K562 (cell line): ENCODE measurements around the gene DNAJB2. TPM values are rescaled to one million over a fixed set of nuclear protein-coding genes. Genes with fewer than 3 reads are reported as not detected.

Experiments used
- ATF7 ChIP-seq: fragments of 450-650 bp; IDR thresholded peaks from 2 replicates; pipeline ENCODE4 v1.7.1; 2014; ENCODE audit warnings: mild to moderate bottlenecking, moderate library complexity
- CCNT2 ChIP-seq: IDR thresholded peaks from 2 replicates; pipeline ENCODE4 v1.6.1; 2011; ENCODE audit warnings: borderline replicate concordance, low read depth, mild to moderate bottlenecking, moderate library complexity, mixed read lengths, low read length; ENCODE audit not compliant: insufficient read length; ENCODE audit errors: extremely low read depth
- DACH1 ChIP-seq: fragments of 450-650 bp; IDR thresholded peaks from 2 replicates; pipeline ENCODE4 v1.6.1; 2018; ENCODE audit not compliant: partially characterized antibody
- HDAC8 ChIP-seq: fragments of 450-650 bp; IDR thresholded peaks from 2 replicates; pipeline ENCODE4 v1.6.1; 2016; ENCODE audit warnings: mild to moderate bottlenecking, missing genetic modification characterization, moderate library complexity, missing compliant biosample characterization
- PREB ChIP-seq: sonication (generic); formaldehyde crosslinking; IDR thresholded peaks from 2 replicates; pipeline ENCODE4 v1.8.1; 2023; ENCODE audit warnings: mild to moderate bottlenecking, missing genetic modification reagents
- SMAD2 ChIP-seq: fragments of 150-350 bp; IDR thresholded peaks from 2 replicates; pipeline ENCODE4 v1.6.1; 2014; ENCODE audit warnings: low read depth, mild to moderate bottlenecking, low read length
- SRF ChIP-seq, 2 experiments: fragments of 250-450, 450-650 bp in 1 of 2; sonication (Bioruptor Pico) in 1 of 2; sonication (generic) in 1 of 2; formaldehyde crosslinking; IDR thresholded peaks; 2 replicates each; pipeline versions ENCODE4 v1.5.0 to v1.5.1; 2020 to 2022; ENCODE audit warnings: mild to moderate bottlenecking in 1 of 2, missing genetic modification reagents in 1 of 2
- TAF7 ChIP-seq: fragments of 450-650 bp; IDR thresholded peaks from 2 replicates; pipeline ENCODE4 v1.6.1; 2016; ENCODE audit warnings: missing genetic modification characterization, missing compliant biosample characterization
- TFAP4 ChIP-seq: sonication (generic); formaldehyde crosslinking; IDR thresholded peaks from 2 replicates; pipeline ENCODE4 v1.8.0; 2022; ENCODE audit warnings: missing genetic modification reagents, mild to moderate bottlenecking, moderate library complexity, borderline replicate concordance
- ZNF174 ChIP-seq: fragments of 250-450 bp; sonication (Bioruptor Pico); IDR thresholded peaks from 2 replicates; pipeline ENCODE4 v1.4.0; 2020; ENCODE audit warnings: mild to moderate bottlenecking
- ZNF24 ChIP-seq: fragments of 450-650 bp; IDR thresholded peaks from 2 replicates; pipeline ENCODE4 v1.6.1; 2016
- ZNF253 ChIP-seq: fragments of 250-450 bp; sonication (Bioruptor Pico); conservative IDR thresholded peaks from 2 replicates; pipeline ENCODE4 v1.6.1; 2021; ENCODE audit warnings: mild to moderate bottlenecking
- ZNF263 ChIP-seq: sonication (generic); formaldehyde crosslinking; IDR thresholded peaks from 2 replicates; pipeline ENCODE4 v1.8.0; 2022; ENCODE audit warnings: mild to moderate bottlenecking, missing genetic modification reagents, borderline replicate concordance
- ZNF384 ChIP-seq: IDR thresholded peaks from 2 replicates; pipeline ENCODE4 v1.6.1; 2012; ENCODE audit warnings: low read depth, low read length, improper control_type of control experiment
- ZNF444 ChIP-seq: fragments of 250-450 bp; sonication (Bioruptor Pico); IDR thresholded peaks from 2 replicates; pipeline ENCODE4 v1.4.0; 2020; ENCODE audit warnings: mild to moderate bottlenecking, moderate library complexity
- ZNF592 ChIP-seq: fragments of 450-650 bp; IDR thresholded peaks from 2 replicates; pipeline ENCODE4 v1.6.1; 2017; ENCODE audit warnings: antibody characterized with exemption, mild to moderate bottlenecking
- ZNF699 ChIP-seq: fragments of 250-450 bp; sonication (Bioruptor Pico); IDR thresholded peaks from 2 replicates; pipeline ENCODE4 v1.8.0; 2021; ENCODE audit warnings: mild to moderate bottlenecking, moderate library complexity; ENCODE audit not compliant: insufficient replicate concordance
- polyA plus RNA-seq, 8 experiments: library from polyadenylated mRNA; depleted of rRNA in 4 of 8; stranded (reverse) in 5 of 8; unstranded in 3 of 8; fragments of >200 nt; fragmentation: Nextera tagmentation in 2 of 8; fragmentation: Illumina TruSeq in 1 of 8; extraction: Ambion mirVana in 2 of 8; extraction: Trizol in 1 of 8; gene quantifications; 2 replicates each; pipeline versions ENCODE4 v1.2.1 to v1.2.3, GENCODE V29; 2011 to 2014; ENCODE audit warnings: inconsistent platforms in 1 of 8, missing spikeins in 1 of 8
- total RNA-seq, 7 experiments: library from RNA; depleted of rRNA in 6 of 7; stranded (reverse); fragments of >200 nt in 6 of 7; fragmentation: Illumina TruSeq in 2 of 7; extraction: Trizol in 2 of 7; gene quantifications; 2 replicates each; pipeline versions ENCODE4 v1.2.1 to v1.2.3, GENCODE V29; 2011 to 2021; ENCODE audit warnings: low replicate concordance in 1 of 7
- TF ChIP-seq, protein P1 (sequence below): conservative IDR thresholded peaks from 2 replicates; pipeline ENCODE4 v1.6.1; 2011; ENCODE audit warnings: low read depth, mild to moderate bottlenecking, low read length; ENCODE audit not compliant: control insufficient read depth
- TF ChIP-seq, protein P2 (sequence below): fragments of 250-450 bp; sonication (Bioruptor Pico); IDR thresholded peaks from 2 replicates; pipeline ENCODE4 v1.5.0; 2021

The DNAJB2 gene
- total and polyA plus RNA-seq, 9 of the 15 experiments (the other 6 are each of a cell fraction or from before 2014, with no cell fraction given), result 0.08 to 3.0 (median 2.2) TPM; not detected in 1

DNA sequence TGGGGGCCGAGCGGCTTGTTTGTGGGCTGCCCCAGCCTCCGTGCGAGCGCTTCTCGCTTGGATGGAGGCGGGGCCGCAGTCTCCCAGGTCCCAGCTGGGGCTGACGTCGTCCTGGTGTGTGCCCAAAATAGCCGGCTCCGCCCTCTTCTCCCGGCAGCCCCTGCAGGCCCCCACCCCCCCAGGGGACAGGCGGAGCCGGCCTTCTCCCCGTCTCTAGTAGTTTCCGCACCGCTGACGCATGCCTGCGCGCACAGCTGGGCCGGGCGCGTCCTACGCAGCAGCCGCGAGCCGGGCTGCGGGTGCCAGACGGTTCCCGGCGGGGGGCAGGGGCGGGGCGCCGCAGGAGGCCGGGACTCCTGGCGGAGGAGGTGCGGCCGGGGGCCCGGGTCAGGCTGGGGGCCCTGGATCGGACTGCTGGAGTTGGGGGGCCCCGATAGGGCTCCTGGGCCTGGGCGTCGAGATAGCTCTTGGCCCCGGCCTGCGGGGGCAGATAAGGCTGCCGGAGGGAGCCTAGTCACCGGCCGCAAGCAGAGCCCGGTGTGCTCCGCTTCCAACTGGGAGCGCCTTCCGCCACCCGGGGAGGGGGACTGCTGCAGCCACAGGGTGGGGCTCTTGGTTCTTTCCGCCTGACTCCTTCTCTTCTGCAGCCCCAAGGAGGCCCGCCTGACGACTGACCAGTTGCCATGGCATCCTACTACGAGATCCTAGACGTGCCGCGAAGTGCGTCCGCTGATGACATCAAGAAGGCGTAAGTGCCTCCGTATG, at the start of gene DNAJB2 (continued):
- TF ChIP-seq, protein P1, sequence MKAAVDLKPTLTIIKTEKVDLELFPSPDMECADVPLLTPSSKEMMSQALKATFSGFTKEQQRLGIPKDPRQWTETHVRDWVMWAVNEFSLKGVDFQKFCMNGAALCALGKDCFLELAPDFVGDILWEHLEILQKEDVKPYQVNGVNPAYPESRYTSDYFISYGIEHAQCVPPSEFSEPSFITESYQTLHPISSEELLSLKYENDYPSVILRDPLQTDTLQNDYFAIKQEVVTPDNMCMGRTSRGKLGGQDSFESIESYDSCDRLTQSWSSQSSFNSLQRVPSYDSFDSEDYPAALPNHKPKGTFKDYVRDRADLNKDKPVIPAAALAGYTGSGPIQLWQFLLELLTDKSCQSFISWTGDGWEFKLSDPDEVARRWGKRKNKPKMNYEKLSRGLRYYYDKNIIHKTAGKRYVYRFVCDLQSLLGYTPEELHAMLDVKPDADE, result peak; percentile 97
- TF ChIP-seq ZNF253, result no peak
- peak; percentile 99 for TF ChIP-seq TFAP4
- TF ChIP-seq HDAC8 (tag), result no peak
- TF ChIP-seq ZNF24, result peak; percentile 12; the same call in 1 of the 2 replicates
- TF ChIP-seq DACH1, result peak; percentile 96
- TF ChIP-seq ZNF384, result no peak
- TF ChIP-seq ATF7, result peak; percentile 97
- 0 out of 2 replicates have a peak, but pooled peaks have one; percentile 54 for TF ChIP-seq ZNF444 (CRISPR knock-in tag)
- 0 out of 2 replicates have a peak, but pooled peaks have one; percentile 21 for TF ChIP-seq ZNF263 (CRISPR knock-in tag)
- TF ChIP-seq ZNF592, result no peak
- TF ChIP-seq ZNF174 (CRISPR knock-in tag), result no peak
- no peak for TF ChIP-seq TAF7
- no peak for TF ChIP-seq ZNF699 (CRISPR knock-in tag)
- peak; percentile 100 for TF ChIP-seq CCNT2
- TF ChIP-seq SRF (CRISPR knock-in tag; IDR thresholded peaks at IDR 0.05), result no peak
- no peak for TF ChIP-seq SMAD2
- TF ChIP-seq PREB, result no peak
- TF ChIP-seq, protein P2, sequence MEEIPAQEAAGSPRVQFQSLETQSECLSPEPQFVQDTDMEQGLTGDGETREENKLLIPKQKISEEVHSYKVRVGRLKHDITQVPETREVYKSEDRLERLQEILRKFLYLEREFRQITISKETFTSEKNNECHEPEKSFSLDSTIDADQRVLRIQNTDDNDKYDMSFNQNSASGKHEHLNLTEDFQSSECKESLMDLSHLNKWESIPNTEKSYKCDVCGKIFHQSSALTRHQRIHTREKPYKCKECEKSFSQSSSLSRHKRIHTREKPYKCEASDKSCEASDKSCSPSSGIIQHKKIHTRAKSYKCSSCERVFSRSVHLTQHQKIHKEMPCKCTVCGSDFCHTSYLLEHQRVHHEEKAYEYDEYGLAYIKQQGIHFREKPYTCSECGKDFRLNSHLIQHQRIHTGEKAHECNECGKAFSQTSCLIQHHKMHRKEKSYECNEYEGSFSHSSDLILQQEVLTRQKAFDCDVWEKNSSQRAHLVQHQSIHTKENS (CRISPR knock-in tag), result no peak
